AG04449 (cell line): ENCODE results near the gene FAM181B.

Experiments used
- CTCF ChIA-PET: fragments of 350-600 bp; formaldehyde crosslinking; extraction: SDS; loops from one replicate; lab custom pipeline; 2021; ENCODE audit warnings: antibody characterized with exemption; lab: Yijun Ruan, JAX
- POLR2A ChIA-PET: fragments of 400-600, 350-600 bp; formaldehyde crosslinking; extraction: SDS; loops from one replicate; lab custom pipeline; 2020; ENCODE audit warnings: antibody characterized with exemption, inconsistent platforms; lab: Yijun Ruan, JAX
- DNase-seq: peaks from one replicate; pipeline ENCODE4 v3.0.0-alpha.2; 2010; ENCODE audit warnings: low read depth, low spot score
- H3K4me3 ChIP-seq: 2 replicates; pipeline ENCODE4 v1.5.1; 2011; ENCODE audit warnings: low read depth, mild to moderate bottlenecking, control low read depth, low read length
- CTCF ChIP-seq: IDR thresholded peaks from one replicate; pipeline ENCODE4 v1.5.1; 2011; ENCODE audit warnings: mild to moderate bottlenecking, moderate library complexity, low read length, control low read depth, inconsistent platforms; ENCODE audit not compliant: insufficient read depth; ENCODE audit errors: missing control alignments

Gene FAM181B

DNA sequence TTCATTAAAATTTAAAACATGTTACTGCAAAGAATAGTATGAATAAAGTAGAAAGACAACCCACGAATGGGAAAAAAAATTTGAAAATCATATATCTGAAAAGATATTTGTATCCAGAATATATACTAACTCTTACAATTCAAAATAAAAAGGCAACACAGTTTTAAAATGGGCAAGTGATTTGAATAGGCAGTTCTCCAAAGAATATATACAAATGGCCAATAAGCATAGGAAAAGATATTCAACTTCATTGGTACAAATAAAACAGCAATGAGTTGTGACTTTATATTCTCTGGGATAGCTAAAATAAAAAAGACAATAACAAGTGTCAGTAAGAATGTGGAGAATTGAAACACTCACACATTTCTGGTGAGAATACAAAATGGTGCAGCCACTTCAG, 41.6 kb upstream of the FAM181B start:
- CTCF ChIA-PET: interaction anchor here (1.0 to 4.9 kb wide), 30 partner anchors 9 to 1049 kb away, joined by 3 to 39 read pairs (median 4); partner anchors contain the start of genes DDIAS, FAM181B and PRCP

GRCh38 chr11:82771781-82772180, 38.1 kb upstream of the FAM181B start:
- ChIA-PET POLR2A (no interaction called here), CTCF (interaction anchor here (1.2 to 4.9 kb wide), 2 partner anchors 91 to 95 kb away, joined by 5 to 39 read pairs; no protein-coding TSS in a partner anchor)
- no peak for DNase-seq
- no peak for TF ChIP-seq CTCF
- no peak overlapping the region for H3K4me3 ChIP-seq

More for the DNA sequence above, 41.6 kb upstream of the FAM181B start:
- no peak for DNase-seq
- no peak for TF ChIP-seq CTCF
- POLR2A ChIA-PET: no interaction called here
- no peak overlapping the region for H3K4me3 ChIP-seq

DNA sequence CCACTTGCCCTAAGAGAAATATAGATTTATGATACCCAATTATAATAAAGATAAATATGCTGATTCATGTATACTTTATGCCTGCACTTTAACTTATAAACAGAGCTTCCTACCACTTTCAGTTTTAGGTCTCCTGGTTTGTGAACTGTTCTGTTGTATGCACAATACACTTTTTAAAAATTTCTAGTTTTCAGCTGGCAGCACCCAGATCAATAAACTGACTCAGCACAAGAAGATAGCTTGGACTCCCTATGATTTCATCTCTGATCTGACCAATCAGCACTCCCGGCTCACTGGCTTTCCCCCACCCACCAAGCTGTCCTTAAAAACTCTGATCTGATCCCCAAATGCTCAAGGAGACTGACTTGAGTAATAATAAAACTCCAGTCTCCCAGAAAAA, 33.5 kb upstream of the FAM181B start:
- no peak for DNase-seq
- POLR2A ChIA-PET: interaction anchor here (0.7 kb wide), 1 partner anchor 513 kb away, joined by 3 read pairs; no protein-coding TSS in a partner anchor
- CTCF ChIA-PET: interaction anchor here (2.3 kb wide), 1 partner anchor 8 kb away, joined by 14 read pairs; no protein-coding TSS in a partner anchor
- H3K4me3 ChIP-seq: no peak overlapping the region
- no peak for TF ChIP-seq CTCF

GRCh38 chr11:82765466-82766034, 31.9 kb upstream of the FAM181B start:
- H3K4me3 ChIP-seq: no peak overlapping the region
- ChIA-PET CTCF (interaction anchor here (2.3 kb wide), 1 partner anchor 10 kb away, joined by 14 read pairs; no protein-coding TSS in a partner anchor), POLR2A (no interaction called here)
- DNase-seq: no peak
- no peak for TF ChIP-seq CTCF

- H3K4me3 ChIP-seq: no peak overlapping the region
- POLR2A ChIA-PET: no interaction called here
- no peak for DNase-seq
- CTCF ChIA-PET: interaction anchor here (0.7 to 1.4 kb wide), 2 partner anchors 12 to 60 kb away, joined by 3 to 4 read pairs; no protein-coding TSS in a partner anchor
- no peak for TF ChIP-seq CTCF
Observed at GRCh38 chr11:82763167-82763566, 29.5 kb upstream of the FAM181B start.

GRCh38 chr11:82759649-82760048, 26.0 kb upstream of the FAM181B start:
- ChIA-PET CTCF (no interaction called here), POLR2A (no interaction called here)
- no peak for TF ChIP-seq CTCF
- no peak for DNase-seq
- H3K4me3 ChIP-seq: no peak overlapping the region
